ENCODE measurements around the gene EPS8L3. TPM values are rescaled to one million over a fixed set of nuclear protein-coding genes. Genes with fewer than 3 reads are reported as not detected.

Gene EPS8L3
- total RNA-seq, 4 donors from 2014 or later = not detected

GRCh38 chr1:109777436-109777835, 13.7 kb upstream of the EPS8L3 start:
- WGBS, 2 donors = 72 to 77% methylated on average over 7 of the region's 7 CpGs
- intact Hi-C loops (cut with DNase I) = loop anchor here (1.0 to 5.0 kb wide), 2 partner anchors 135 to 206 kb away; partner anchors contain the start of gene CSF1
- H3K27ac ChIP-seq = no peak overlapping the region
- H3K27me3 ChIP-seq = no peaks in the 10 kb centered on the region
- peak in 1 of 2 donors; percentile 0 for DNase-seq
- TF ChIP-seq CTCF (IDR thresholded peaks at IDR 0.05) = no peak
- H3K9me3 ChIP-seq = no peaks in the 10 kb centered on the region
- H3K36me3 ChIP-seq = no peaks in the 10 kb centered on the region
- no peak overlapping the region for H3K4me3 ChIP-seq (replicated peaks in 1 of 3)
- peaks cover 0 to 13% of the 10 kb centered on the region in 2 donors for H3K4me1 ChIP-seq

- peak; percentile 78 to 86 for DNase-seq
- 0 to 17% methylated on average over 1 to 4 of the region's 4 CpGs for WGBS, 2 donors
Measured at GRCh38 chr1:109776911-109777310, 13.2 kb upstream of the EPS8L3 start.

GRCh38 chr1:109776206-109776835, 12.6 kb upstream of the EPS8L3 start:
- no peaks in the 10 kb centered on the region for H3K27me3 ChIP-seq
- no peak for TF ChIP-seq POLR2A (IDR thresholded peaks at IDR 0.05)
- TF ChIP-seq CTCF (IDR thresholded peaks at IDR 0.05) = no peak
- intact Hi-C loops (cut with DNase I) = loop anchor here (5.0 kb wide), 1 partner anchor 136 kb away; the partner anchor contains the start of gene CSF1
- no peaks in the 10 kb centered on the region for H3K36me3 ChIP-seq
- no peak overlapping the region for H3K27ac ChIP-seq
- no peak for DNase-seq
- 82 to 84% methylated on average over 6 of the region's 6 CpGs for WGBS, 2 donors
- no peak overlapping the region for H3K4me3 ChIP-seq (replicated peaks in 1 of 3)
- H3K4me1 ChIP-seq = peaks cover 0 to 13% of the 10 kb centered on the region in 2 donors
- H3K9me3 ChIP-seq = no peaks in the 10 kb centered on the region

More at GRCh38 chr1:109776911-109777310, 13.2 kb upstream of the EPS8L3 start:
- TF ChIP-seq POLR2A (IDR thresholded peaks at IDR 0.05) (no peak), CTCF (IDR thresholded peaks at IDR 0.05) (peak; percentile 96 to 99 (median 98))
- no peak overlapping the region for H3K27ac ChIP-seq
- H3K4me3 ChIP-seq (replicated peaks in 1 of 3) = no peak overlapping the region
- H3K27me3 ChIP-seq = no peaks in the 10 kb centered on the region
- H3K9me3 ChIP-seq = no peaks in the 10 kb centered on the region
- intact Hi-C loops (cut with DNase I) = loop anchor here (1.0 to 5.0 kb wide), 2 partner anchors 135 to 206 kb away; partner anchors contain the start of gene CSF1
- no peaks in the 10 kb centered on the region for H3K36me3 ChIP-seq
- H3K4me1 ChIP-seq = peaks cover 0 to 13% of the 10 kb centered on the region in 2 donors

- intact Hi-C loops (cut with DNase I) = loop anchor here (2.0 to 5.0 kb wide), 2 partner anchors 137 to 231 kb away; partner anchors contain the start of gene CSF1
Measured at GRCh38 chr1:109775398-109775797, 11.7 kb upstream of the EPS8L3 start.

More at GRCh38 chr1:109775398-109775797, 11.7 kb upstream of the EPS8L3 start:
- WGBS, 2 donors = 41 to 59% methylated on average over 1 of the region's 1 CpG
- Histone ChIP-seq H3K9me3 (no peaks in the 10 kb centered on the region), H3K27me3 (no peaks in the 10 kb centered on the region), H3K4me3 (replicated peaks in 1 of 3) (no peak overlapping the region), H3K4me1 (peaks cover 0 to 19% of the 10 kb centered on the region in 2 donors), H3K36me3 (no peaks in the 10 kb centered on the region), H3K27ac (no peak overlapping the region)
- TF ChIP-seq CTCF (IDR thresholded peaks at IDR 0.05) (no peak), POLR2A (IDR thresholded peaks at IDR 0.05) (no peak)
- no peak for DNase-seq
